Upper lobe of left lung (tissue), 6 donors: ENCODE results near the gene MRPS9. TPM values are rescaled to one million over a fixed set of nuclear protein-coding genes. Genes with fewer than 3 reads are reported as not detected.
A peak's percentile ranks its signal among the peaks of the same experiment; 100 is the strongest.

Experiments used
- ATAC-seq, 2 donors: fragments of 200-7000 bp; cut with Tn5 transposase; one replicate each; pipeline ENCODE4 v1.9.1; 2022; ENCODE audit warnings: mild to moderate bottlenecking in 2 of 2, moderate library complexity in 2 of 2; ENCODE audit not compliant: low FRiP score in 2 of 2
- DNase-seq, 2 donors: peaks; one replicate each; pipeline ENCODE4 v3.0.0-alpha.2; 2019 to 2020
- H3K27ac ChIP-seq, 4 donors: fragments of 200-600 bp; sonication (generic); one replicate each; pipeline ENCODE4 v1.5.1; 2016 to 2019
- H3K27me3 ChIP-seq, 4 donors: fragments of 200-600 bp; sonication (generic); one replicate each; pipeline ENCODE4 v1.5.1; 2017 to 2019
- H3K36me3 ChIP-seq, 4 donors: fragments of 200-600 bp; sonication (generic); one replicate each; pipeline ENCODE4 v1.5.1; 2016 to 2019
- H3K4me1 ChIP-seq, 4 donors: fragments of 200-600 bp; sonication (generic); one replicate each; pipeline ENCODE4 v1.5.1; 2018 to 2019
- H3K4me3 ChIP-seq, 4 donors: fragments of 200-600 bp; sonication (generic); one replicate each; pipeline ENCODE4 v1.5.1; 2017 to 2019; ENCODE audit warnings: mild to moderate bottlenecking in 2 of 4, moderate library complexity in 1 of 4
- H3K9me3 ChIP-seq, 4 donors: fragments of 200-600 bp; sonication (generic); one replicate each; pipeline ENCODE4 v1.5.1; 2018 to 2019
- EP300 ChIP-seq, 4 donors: sonication (generic); formaldehyde crosslinking; IDR thresholded peaks; one replicate each; pipeline ENCODE4 v1.5.1; 2017; ENCODE audit warnings: antibody characterized with exemption in 4 of 4, control low read depth in 2 of 4
- POLR2A ChIP-seq, 4 donors: fragments of 450-650 bp; IDR thresholded peaks; one replicate each; pipeline ENCODE4 v1.5.1; 2016 to 2017; ENCODE audit warnings: antibody characterized with exemption in 4 of 4, mild to moderate bottlenecking in 2 of 4
- POLR2AphosphoS5 ChIP-seq, 2 donors: sonication (generic); formaldehyde crosslinking; IDR thresholded peaks; one replicate each; pipeline ENCODE4 v1.5.1; 2017; ENCODE audit warnings: antibody characterized with exemption in 2 of 2
- WGBS, 2 donors: methylation state at CpG; one replicate each; pipeline ENCODE4 v1.1.5; 2017 to 2018; 5-methylcytosine and 5-hydroxymethylcytosine counted together
- total RNA-seq, 6 donors: library from RNA; depleted of rRNA in 4 of 6; stranded (reverse); fragments of >200 nt in 4 of 6; gene quantifications; one replicate each; pipeline versions ENCODE4 v1.1.0 to v1.2.1, GENCODE V29; 2016 to 2021
- TF ChIP-seq, protein P1 (sequence below), 6 experiments: fragments of 450-650 bp in 4 of 6; fragments of 200-600 bp in 2 of 6; sonication (generic) in 2 of 6; IDR thresholded peaks; one replicate each; pipeline ENCODE4 v1.5.1; 2016 to 2019; ENCODE audit warnings: antibody characterized with exemption in 6 of 6
- donor health status: DM: no; HTN: no; CAD: no; lungs with moderate emphysema.
- donor health status: DM: no; HTN: yes; CAD: no; lungs with severe emphysema.

Gene MRPS9
- total RNA-seq, 6 donors from 2014 or later, result 15.4 to 17.8 (median 17.0) TPM

GRCh38 chr2:105139556-105140239, 101.8 kb downstream of the MRPS9 start:
- H3K27ac ChIP-seq, result no peak overlapping the region
- H3K27me3 ChIP-seq, result peaks cover 0 to 14% (median 6%) of the 10 kb centered on the region in 4 donors
- H3K9me3 ChIP-seq, result no peaks in the 10 kb centered on the region
- WGBS, 2 donors, result 71 to 78% methylated on average over 4 to 6 of the region's 6 CpGs
- H3K36me3 ChIP-seq, result no peaks in the 10 kb centered on the region
- TF ChIP-seq EP300 (IDR thresholded peaks at IDR 0.05) (no peak), POLR2AphosphoS5 (IDR thresholded peaks at IDR 0.05) (no peak), POLR2A (IDR thresholded peaks at IDR 0.05) (no peak)
- TF ChIP-seq, protein P1, sequence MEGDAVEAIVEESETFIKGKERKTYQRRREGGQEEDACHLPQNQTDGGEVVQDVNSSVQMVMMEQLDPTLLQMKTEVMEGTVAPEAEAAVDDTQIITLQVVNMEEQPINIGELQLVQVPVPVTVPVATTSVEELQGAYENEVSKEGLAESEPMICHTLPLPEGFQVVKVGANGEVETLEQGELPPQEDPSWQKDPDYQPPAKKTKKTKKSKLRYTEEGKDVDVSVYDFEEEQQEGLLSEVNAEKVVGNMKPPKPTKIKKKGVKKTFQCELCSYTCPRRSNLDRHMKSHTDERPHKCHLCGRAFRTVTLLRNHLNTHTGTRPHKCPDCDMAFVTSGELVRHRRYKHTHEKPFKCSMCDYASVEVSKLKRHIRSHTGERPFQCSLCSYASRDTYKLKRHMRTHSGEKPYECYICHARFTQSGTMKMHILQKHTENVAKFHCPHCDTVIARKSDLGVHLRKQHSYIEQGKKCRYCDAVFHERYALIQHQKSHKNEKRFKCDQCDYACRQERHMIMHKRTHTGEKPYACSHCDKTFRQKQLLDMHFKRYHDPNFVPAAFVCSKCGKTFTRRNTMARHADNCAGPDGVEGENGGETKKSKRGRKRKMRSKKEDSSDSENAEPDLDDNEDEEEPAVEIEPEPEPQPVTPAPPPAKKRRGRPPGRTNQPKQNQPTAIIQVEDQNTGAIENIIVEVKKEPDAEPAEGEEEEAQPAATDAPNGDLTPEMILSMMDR (IDR thresholded peaks at IDR 0.05), result no peak
- ATAC-seq, result no peak
- no peak overlapping the region for H3K4me3 ChIP-seq
- DNase-seq, result no peak
- peaks cover 6 to 16% (median 10%) of the 10 kb centered on the region in 4 donors for H3K4me1 ChIP-seq

DNA sequence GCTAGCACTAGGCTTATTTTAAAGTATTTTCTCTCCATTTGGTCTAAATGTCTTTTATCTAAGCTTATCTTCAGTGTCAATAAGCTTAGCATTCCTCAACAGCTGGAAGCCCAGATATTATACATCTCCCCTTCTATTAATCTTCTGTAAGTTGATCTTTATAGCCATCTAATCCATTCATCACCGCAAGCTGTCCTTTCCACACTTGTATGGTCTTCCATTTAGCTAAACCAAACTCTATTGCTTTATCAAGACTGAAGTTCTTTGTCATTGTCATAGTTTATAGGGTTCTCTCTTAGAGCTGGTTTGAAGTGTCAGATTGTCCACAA, 102.3 kb downstream of the MRPS9 start:
- Histone ChIP-seq H3K27me3 (peaks cover 0 to 16% (median 7%) of the 10 kb centered on the region in 4 donors), H3K27ac (no peak overlapping the region), H3K9me3 (no peaks in the 10 kb centered on the region), H3K4me1 (peaks cover 7 to 16% (median 10%) of the 10 kb centered on the region in 4 donors), H3K36me3 (no peaks in the 10 kb centered on the region), H3K4me3 (no peak overlapping the region)
- ATAC-seq (no peak), DNase-seq (no peak)
- 70 to 94% methylated on average over 1 of the region's 1 CpG for WGBS, 2 donors
- TF ChIP-seq POLR2A (IDR thresholded peaks at IDR 0.05) (no peak), POLR2AphosphoS5 (IDR thresholded peaks at IDR 0.05) (no peak), EP300 (IDR thresholded peaks at IDR 0.05) (no peak)
- TF ChIP-seq, protein P1 (IDR thresholded peaks at IDR 0.05), result no peak

DNA sequence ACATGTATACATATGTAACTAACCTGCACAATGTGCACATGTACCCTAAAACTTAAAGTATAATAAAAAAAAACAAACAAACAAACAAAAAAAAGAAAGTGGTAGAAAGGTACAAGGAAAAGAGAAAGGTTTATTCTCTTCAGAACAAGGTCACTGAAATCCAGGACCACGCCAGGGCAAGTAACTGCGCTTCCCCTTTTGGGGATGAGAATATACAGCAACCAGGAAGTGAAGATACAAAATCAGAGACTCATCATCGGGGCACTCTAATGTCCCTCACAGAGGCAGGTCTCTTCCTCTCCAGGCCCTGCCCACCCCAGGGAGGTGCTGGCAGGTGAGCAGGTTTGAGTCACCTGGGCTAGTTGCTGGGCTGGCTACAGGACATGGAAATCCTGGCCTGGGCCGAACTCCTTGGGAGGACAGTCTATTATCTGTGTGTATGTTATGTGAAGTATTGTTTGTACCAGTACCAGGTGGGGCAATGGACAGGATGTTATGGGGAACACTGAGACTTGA, 103.3 kb downstream of the MRPS9 start:
- no peak overlapping the region for H3K4me3 ChIP-seq
- no peak for ATAC-seq
- WGBS, 2 donors, result 76% methylated on average over 4 of the region's 4 CpGs

GRCh38 chr2:105142239-105142638, 104.4 kb downstream of the MRPS9 start:
- ATAC-seq (peak in 1 of 2 donors; percentile 8), DNase-seq (no peak)
- H3K4me3 ChIP-seq, result no peak overlapping the region
- no peaks in the 10 kb centered on the region for H3K36me3 ChIP-seq
- 74 to 89% methylated on average over 5 of the region's 5 CpGs for WGBS, 2 donors
- no peaks in the 10 kb centered on the region for H3K9me3 ChIP-seq
- no peak overlapping the region for H3K27ac ChIP-seq
- TF ChIP-seq, protein P1 (IDR thresholded peaks at IDR 0.05), result no peak
- TF ChIP-seq POLR2A (IDR thresholded peaks at IDR 0.05) (no peak), POLR2AphosphoS5 (IDR thresholded peaks at IDR 0.05) (no peak), EP300 (IDR thresholded peaks at IDR 0.05) (no peak)
- H3K4me1 ChIP-seq, result peaks cover 7 to 16% (median 10%) of the 10 kb centered on the region in 4 donors
- H3K27me3 ChIP-seq, result peaks cover 0 to 16% (median 7%) of the 10 kb centered on the region in 4 donors

More for the DNA sequence above, 103.3 kb downstream of the MRPS9 start:
- Histone ChIP-seq H3K27ac (no peak overlapping the region), H3K27me3 (peaks cover 0 to 16% (median 7%) of the 10 kb centered on the region in 4 donors), H3K9me3 (no peaks in the 10 kb centered on the region), H3K4me1 (peaks cover 7 to 16% (median 10%) of the 10 kb centered on the region in 4 donors), H3K36me3 (no peaks in the 10 kb centered on the region)
- TF ChIP-seq EP300 (IDR thresholded peaks at IDR 0.05) (no peak), POLR2A (IDR thresholded peaks at IDR 0.05) (no peak), POLR2AphosphoS5 (IDR thresholded peaks at IDR 0.05) (no peak)
- TF ChIP-seq, protein P1 (IDR thresholded peaks at IDR 0.05), result no peak
- DNase-seq, result no peak
